Ecto neural progenitor cell (in vitro differentiated cells): ENCODE data around the gene FBXW8.

Experiments used
- DNase-seq: peaks from one replicate; pipeline ENCODE4 v3.0.0-alpha.2; 2018; ENCODE audit warnings: low spot score

FBXW8 gene

GRCh38 chr12:116885491-116885890, 25.3 kb upstream of the FBXW8 start:
- no peak for DNase-seq

DNA sequence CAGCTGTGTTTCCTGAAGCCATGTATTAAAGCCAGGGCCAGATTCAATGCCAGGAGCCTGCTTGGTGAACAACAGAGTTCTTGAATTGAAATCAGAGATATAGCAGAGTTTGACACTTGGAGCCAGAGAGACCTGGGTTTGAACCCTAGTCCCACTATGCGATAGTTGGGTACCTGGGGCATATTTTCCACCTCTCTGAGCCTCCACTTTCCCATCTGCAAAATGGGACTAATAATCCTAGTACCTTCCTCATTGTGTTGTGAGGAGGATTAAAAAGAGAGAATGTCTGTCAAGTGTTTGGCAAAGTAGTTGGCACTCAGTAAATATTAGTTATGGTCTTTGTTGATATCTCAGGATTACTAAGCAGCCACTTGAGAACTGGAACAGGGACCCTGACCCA, 23.5 kb upstream of the FBXW8 start:
- no peak for DNase-seq

DNA sequence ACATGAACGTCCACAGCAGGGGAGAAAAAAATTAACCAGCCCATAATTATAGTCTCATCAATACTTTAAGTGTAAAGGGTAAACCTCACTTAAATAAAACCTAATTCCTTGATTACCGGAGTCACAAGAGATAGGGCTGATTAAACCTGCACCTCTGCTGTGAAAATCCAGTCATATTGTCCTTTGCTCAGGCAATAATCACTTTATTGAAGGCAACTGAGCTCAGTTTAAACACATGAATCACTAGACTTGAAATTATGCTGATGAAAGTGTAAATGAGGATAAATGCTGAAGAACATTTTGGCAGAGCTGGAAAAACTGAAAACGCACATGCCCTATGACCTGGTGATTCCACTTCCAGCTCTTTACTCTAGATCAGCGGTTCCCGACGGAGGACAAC, 22.9 kb upstream of the FBXW8 start:
- no peak for DNase-seq

DNA sequence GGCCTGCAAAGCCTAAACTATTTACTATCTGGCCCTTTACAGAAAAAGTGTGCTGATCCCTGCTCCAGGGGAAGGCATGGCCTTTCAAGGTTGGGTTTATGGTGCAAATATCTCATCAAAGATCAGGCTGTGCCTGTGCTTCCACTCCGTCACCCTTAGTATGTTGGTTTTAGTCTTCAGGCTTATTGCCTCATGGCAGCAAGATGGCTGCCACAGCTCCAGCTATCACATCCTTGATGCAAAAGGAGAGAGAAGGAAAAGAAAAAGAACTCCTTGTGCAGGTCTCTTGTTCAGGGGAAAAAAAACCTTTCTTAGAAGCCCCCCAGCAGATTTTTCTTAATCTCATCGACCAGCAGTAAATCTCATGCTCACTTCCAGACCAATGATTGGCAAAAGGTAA, 20.4 kb upstream of the FBXW8 start:
- no peak for DNase-seq

GRCh38 chr12:116891019-116891418, 19.7 kb upstream of the FBXW8 start:
- no peak for DNase-seq

DNA sequence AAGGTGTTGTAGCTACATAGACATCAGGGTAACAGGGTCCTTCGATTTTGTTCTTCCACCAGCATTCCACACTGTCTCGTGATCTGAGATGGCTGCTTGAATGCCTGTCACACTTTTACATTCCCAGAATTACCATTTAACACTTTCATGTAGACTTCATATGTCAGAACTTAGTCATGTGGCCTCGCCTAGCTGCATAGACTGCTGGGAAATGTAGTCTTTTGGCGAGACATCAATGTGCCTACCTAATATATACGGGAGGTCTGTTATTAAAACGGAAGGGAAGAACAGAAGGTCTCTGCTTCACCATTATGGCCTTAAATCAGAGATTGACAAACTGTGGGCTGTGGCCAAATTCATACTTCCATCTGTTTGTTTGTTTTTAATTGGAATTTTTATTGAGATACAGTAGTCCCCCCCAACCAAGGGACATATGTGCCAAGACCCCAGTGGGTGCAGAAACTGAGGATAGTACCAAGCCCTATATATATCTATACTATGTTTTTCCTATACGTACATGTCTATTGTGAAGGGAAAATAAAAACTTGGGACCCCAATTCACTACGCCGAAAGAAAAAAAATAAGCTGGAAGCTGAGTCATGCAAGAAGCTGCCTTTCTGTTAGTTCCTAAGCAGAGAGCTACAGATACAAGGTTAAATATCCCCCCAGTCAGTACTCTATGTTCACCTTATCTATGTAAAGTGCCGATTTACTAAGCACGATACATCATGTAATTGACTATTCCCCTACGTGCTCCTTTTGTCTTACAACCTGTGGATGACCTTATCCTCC, 18.2 kb upstream of the FBXW8 start:
- DNase-seq = no peak

- no peak for DNase-seq
These were observed 15.8 kb upstream of the FBXW8 start for GRCh38 chr12:116894913-116895312.

- DNase-seq = no peak
These were observed 14.3 kb upstream of the FBXW8 start for GRCh38 chr12:116896411-116896924.

- no peak for DNase-seq
These were observed 13.3 kb upstream of the FBXW8 start for GRCh38 chr12:116897476-116897875.

DNA sequence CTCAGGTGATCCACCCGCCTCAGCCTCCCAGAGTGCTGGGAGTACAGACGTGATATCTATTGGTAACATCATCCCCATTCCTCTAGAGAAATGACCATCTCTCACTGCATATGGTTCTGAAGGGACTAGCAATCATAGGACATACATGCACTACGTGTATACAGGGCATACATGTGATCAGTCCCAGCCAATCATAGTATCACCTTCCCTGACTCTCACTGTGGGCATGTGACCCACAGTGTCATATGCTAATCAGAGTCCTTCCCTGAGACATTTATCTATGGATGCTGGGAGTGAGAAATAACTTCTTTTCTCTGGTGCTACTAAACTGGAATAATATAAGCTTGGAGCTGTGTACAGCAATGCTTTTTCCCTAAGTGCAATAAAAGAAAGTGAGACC, 12.1 kb upstream of the FBXW8 start:
- no peak for DNase-seq

DNA sequence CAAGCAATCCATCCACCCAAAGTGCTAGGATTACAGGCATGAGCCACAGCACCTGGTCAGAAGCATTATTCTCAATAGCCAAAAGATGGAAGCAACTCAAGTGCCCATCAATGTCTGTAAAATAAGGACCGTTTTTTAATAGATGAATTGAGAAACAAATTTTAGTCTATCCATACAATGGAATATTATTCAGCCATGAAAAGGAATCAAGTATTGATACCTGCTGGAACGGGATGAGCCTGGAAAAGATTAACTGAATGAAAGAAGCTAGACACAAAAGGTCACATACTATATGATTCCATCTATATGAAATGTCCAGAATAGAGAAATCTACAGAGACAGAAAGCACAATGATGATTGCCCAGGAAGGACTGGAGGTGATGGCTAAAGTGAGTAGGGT, 9.1 kb upstream of the FBXW8 start:
- no peak for DNase-seq

DNA sequence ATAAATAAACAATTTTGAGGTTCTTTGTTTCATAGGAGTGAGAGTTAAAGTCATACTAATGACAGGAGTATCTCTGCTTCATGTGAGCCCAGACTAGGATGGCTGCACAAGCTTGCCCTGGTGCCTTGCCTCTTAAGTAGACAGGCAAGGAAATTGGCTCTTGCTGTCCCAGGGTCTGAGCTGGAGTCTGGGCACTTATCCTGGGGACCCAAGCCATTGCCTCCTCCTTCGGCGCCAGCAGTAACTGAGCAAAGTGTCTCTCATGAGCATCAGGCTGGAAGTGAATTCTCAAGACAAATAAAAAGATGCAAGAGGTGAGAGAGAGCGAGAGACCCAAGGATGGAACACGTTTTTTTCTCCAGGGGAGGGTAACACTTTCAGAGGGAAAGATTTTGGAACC, 6.9 kb upstream of the FBXW8 start:
- no peak for DNase-seq

DNA sequence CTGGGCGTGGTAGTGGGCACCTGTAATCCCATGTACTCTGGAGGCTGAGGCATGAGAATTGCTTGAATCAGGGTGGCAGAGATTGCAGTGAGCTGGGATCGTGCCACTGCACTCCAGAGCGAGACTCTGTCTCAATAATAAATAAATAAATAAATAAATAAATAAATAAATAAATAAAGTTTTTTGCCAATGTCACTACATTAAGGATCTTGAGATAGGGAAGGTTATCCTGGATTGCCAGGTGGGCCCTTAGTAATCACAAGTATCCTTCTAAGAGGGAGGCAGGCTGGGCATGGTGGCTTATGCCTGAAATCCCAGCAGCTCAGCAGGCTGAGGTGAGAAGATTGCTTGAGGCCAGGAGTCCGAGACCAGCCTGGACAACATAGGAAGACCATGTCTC, 4.5 kb upstream of the FBXW8 start:
- DNase-seq = no peak

DNA sequence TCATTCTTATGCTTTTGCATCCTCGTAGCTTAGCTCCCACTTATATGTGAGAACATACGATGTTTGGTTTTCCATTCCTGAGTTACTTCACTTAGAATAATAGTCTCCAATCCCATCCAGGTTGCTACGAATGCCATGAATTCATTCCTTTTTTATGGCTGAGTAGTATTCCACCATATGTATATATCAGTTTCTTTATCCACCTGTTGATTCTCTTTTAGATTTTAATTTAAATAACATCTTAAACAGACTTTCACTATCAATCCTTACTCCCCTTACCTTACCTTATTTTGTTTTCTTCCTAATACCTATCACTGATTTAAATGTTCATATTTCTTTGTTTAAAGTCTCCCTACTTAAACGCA, 488 bp upstream of the FBXW8 start:
- no peak for DNase-seq

GRCh38 chr12:116915326-116915725, 4.6 kb downstream of the FBXW8 start:
- no peak for DNase-seq

GRCh38 chr12:116916122-116916521, 5.4 kb downstream of the FBXW8 start:
- no peak for DNase-seq

GRCh38 chr12:116916714-116917114, 6.0 kb downstream of the FBXW8 start:
- DNase-seq = no peak

DNA sequence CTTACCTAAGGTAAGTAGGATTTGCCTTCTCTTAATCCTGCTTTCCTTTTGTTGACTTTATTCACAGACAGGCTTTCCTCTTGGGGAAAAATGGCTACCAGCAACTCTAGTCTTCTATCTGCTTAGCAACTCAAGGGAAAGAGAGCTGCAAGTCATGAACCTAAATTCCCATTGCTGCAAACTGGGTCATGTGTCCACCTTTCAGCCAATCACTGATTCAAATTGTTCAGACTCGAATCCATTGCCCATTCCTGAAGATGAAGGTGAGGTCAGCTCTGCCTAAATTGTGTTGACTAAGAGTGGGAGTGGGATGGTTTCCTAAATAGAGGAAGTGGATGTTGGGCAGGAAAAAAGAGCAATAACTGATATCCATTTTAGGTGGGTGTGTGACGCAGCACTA, 7.7 kb downstream of the FBXW8 start:
- no peak for DNase-seq

DNA sequence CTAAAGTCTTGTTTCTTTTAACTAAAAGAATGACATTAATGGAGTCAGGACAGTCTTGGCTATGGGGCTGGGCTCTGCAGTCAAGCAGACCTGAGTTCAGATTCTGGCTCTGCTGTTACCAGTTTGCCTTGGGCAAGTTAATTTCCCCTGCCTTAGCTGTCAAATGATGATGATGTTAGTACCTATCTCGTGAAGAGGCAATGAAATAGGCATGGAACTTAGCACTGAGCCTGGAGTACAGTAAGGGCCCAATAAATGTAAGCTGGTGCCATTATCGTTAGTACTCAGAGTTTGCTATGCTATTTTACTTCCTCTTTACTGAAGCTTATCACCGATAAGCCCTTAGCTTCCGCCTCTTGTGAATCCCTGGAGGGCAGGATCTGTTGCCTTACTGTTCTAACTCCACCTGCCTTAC, 8.5 kb downstream of the FBXW8 start:
- no peak for DNase-seq

GRCh38 chr12:116919706-116920485, 9.1 kb downstream of the FBXW8 start:
- DNase-seq = no peak

DNA sequence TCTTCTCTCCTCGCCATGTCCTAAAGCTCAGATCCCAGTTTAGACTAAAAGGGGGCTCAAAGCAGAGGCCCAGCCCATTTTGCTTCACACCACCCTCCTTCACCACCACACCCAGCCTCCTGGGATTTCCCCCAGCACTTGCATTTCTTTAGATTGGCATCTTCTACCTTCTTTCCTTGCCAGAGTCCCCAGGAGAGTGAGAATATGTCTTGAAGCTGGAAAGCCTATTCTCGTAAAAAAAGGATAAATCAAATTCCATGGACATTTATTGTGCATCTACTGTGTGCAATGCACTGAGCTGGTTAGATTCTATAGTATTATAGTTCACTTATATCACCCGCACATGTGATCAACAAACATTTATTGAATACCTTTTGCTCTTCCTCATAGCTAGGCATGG, 10.2 kb downstream of the FBXW8 start:
- DNase-seq = no peak

DNA sequence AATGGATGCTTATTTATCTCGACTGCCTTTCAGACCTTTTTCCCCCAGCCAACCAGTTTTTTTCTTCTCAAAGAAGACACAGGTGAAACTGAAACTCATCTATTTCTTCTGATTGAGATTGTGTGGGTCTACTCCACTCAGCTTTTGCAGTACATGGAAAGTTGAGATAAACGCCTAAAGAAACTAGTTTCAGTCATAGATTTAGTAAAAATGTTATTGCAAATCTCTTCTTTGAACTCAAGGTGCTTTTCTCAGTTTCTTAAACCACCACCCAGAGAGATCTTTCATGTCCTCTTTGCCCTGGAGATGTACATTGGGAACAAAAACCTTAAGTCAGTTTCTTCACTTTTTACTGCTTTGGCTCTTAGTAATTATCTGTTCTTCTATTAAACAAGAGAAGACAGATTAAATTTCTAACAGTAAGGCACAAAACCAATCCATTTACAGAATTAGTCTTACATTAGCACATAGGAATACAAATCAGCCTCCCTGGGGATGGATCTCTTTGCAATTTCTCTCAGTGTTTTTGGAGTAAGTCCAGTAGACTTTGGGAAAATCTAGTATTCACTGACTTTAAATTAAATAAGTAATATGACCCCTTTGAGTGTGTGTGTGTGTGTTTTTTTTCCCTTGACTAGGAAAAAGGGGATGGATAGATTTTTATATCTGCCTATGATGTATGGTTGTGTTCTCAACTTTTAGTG, 11.6 kb downstream of the FBXW8 start:
- DNase-seq = no peak
